H1 (cell line): ENCODE data around the gene TWIST2. TPM values are rescaled to one million over a fixed set of nuclear protein-coding genes. Genes with fewer than 3 reads are reported as not detected.

ENCODE experiments used
- CTCF ChIA-PET: fragments of 300-600 bp; sonication (Branson Sonifier 250); formaldehyde crosslinking; loops from one replicate; lab custom pipeline; 2021; ENCODE audit not compliant: partially characterized antibody; lab: Charles Lee
- POLR2A ChIA-PET: fragments of 300-600 bp; sonication (Branson Sonifier 250); formaldehyde crosslinking; loops from one replicate; lab custom pipeline; 2021; ENCODE audit warnings: inconsistent platforms; ENCODE audit not compliant: partially characterized antibody; lab: Charles Lee
- DNase-seq, 2 experiments: peaks; one replicate each; pipeline versions ENCODE4 v3.0.0 to v3.0.0-alpha.2; 2010 to 2022; ENCODE audit warnings: low spot score in 2 of 2, low read depth in 1 of 2, mixed read lengths in 1 of 2
- FAIRE-seq: peaks from 2 replicates; lab custom pipeline; 2011; peaks lifted over from hg19 to GRCh38; lab: Jason Lieb, UNC
- H2AFZ ChIP-seq: 2 replicates; pipeline ENCODE4 v1.8.1; 2012; ENCODE audit warnings: low read length, inconsistent platforms
- H2AK5ac ChIP-seq: 2 replicates; pipeline ENCODE4 v1.6.1; 2013; ENCODE audit warnings: low read depth, low read length
- H2BK120ac ChIP-seq: replicated peaks from 2 replicates; pipeline ENCODE3; 2013; ENCODE audit warnings: low read depth, low read length, inconsistent platforms
- H2BK12ac ChIP-seq: 2 replicates; pipeline ENCODE4 v1.6.1; 2013; ENCODE audit warnings: low read depth, low read length
- H2BK15ac ChIP-seq: 2 replicates; pipeline ENCODE4 v1.6.1; 2013; ENCODE audit warnings: low read length
- H2BK20ac ChIP-seq: 2 replicates; pipeline ENCODE4 v1.6.1; 2013; ENCODE audit warnings: low read length
- H2BK5ac ChIP-seq: 2 replicates; pipeline ENCODE4 v1.6.1; 2013; ENCODE audit warnings: low read depth, low read length
- H3K14ac ChIP-seq: 2 replicates; pipeline ENCODE4 v1.6.1; 2013; ENCODE audit warnings: inconsistent platforms; ENCODE audit not compliant: insufficient read length
- H3K18ac ChIP-seq: 2 replicates; pipeline ENCODE4 v1.6.1; 2013; ENCODE audit warnings: low read length; ENCODE audit errors: extremely low read depth
- H3K23ac ChIP-seq: 2 replicates; pipeline ENCODE4 v1.6.1; 2013; ENCODE audit warnings: inconsistent platforms; ENCODE audit not compliant: insufficient read length
- H3K23me2 ChIP-seq: 2 replicates; pipeline ENCODE4 v1.6.1; 2013; ENCODE audit warnings: low read depth, low read length
- H3K27ac ChIP-seq: 2 replicates; pipeline ENCODE4 v1.6.1; 2011; ENCODE audit warnings: low read depth, low read length, inconsistent platforms
- H3K27me3 ChIP-seq, 4 experiments: replicated peaks in 1 of 4; 1 replicate in 1 of 4; 2 replicates in 3 of 4; pipeline versions ENCODE4 v1.6.1 to v1.8.1; 2011 to 2013; ENCODE audit warnings: low read length in 3 of 4, mild to moderate bottlenecking in 3 of 4, inconsistent platforms in 2 of 4, mixed read lengths in 2 of 4, moderate library complexity in 1 of 4; ENCODE audit not compliant: control insufficient read depth in 3 of 4, insufficient read depth in 3 of 4; ENCODE audit errors: extremely low read depth in 1 of 4
- H3K36me3 ChIP-seq, 4 experiments: 2 replicates each; pipeline versions ENCODE4 v1.6.1 to v1.8.1; 2011 to 2013; ENCODE audit warnings: mild to moderate bottlenecking in 4 of 4, low read length in 3 of 4, moderate library complexity in 2 of 4, control low read depth in 1 of 4, inconsistent platforms in 1 of 4; ENCODE audit not compliant: insufficient read depth in 4 of 4, control insufficient read depth in 2 of 4
- H3K4ac ChIP-seq: replicated peaks from 2 replicates; pipeline ENCODE3; 2013; ENCODE audit warnings: low read length, low read depth, mixed read lengths, inconsistent platforms; ENCODE audit not compliant: insufficient read length
- H3K4me1 ChIP-seq, 4 experiments: replicated peaks in 1 of 4; 1 replicate in 1 of 4; 2 replicates in 3 of 4; pipeline versions ENCODE4 v1.6.1 to v1.8.1; 2011 to 2013; ENCODE audit warnings: low read length in 3 of 4, inconsistent platforms in 2 of 4, mixed read lengths in 1 of 4; ENCODE audit not compliant: insufficient read depth in 4 of 4, control insufficient read depth in 3 of 4
- H3K4me2 ChIP-seq, 2 experiments: 2 replicates each; pipeline versions ENCODE4 v1.6.1 to v1.8.1; 2011 to 2013; ENCODE audit warnings: low read depth in 2 of 2, low read length in 2 of 2, control low read depth in 1 of 2, inconsistent platforms in 1 of 2, mild to moderate bottlenecking in 1 of 2; ENCODE audit not compliant: insufficient read depth in 1 of 2
- H3K4me3 ChIP-seq, 4 experiments: fragments of 200-600, 300-600 bp in 1 of 4; sonication (generic), shearing (Covaris generic), sonication (Bioruptor Twin) in 1 of 4; 2 replicates each; pipeline versions ENCODE4 v1.5.1 to v1.8.1; 2011 to 2016; ENCODE audit warnings: low read length in 4 of 4, low read depth in 3 of 4, control low read depth in 2 of 4, inconsistent platforms in 2 of 4, mild to moderate bottlenecking in 2 of 4, mixed read lengths in 1 of 4, moderate library complexity in 1 of 4; ENCODE audit not compliant: insufficient read depth in 2 of 4; ENCODE audit errors: extremely low read depth in 1 of 4
- H3K56ac ChIP-seq: replicated peaks from 2 replicates; pipeline ENCODE3; 2013; ENCODE audit warnings: low read depth, mild to moderate bottlenecking, mixed read lengths, low read length, inconsistent platforms; ENCODE audit not compliant: insufficient read length
- H3K79me1 ChIP-seq: 2 replicates; pipeline ENCODE4 v1.6.1; 2013; ENCODE audit warnings: low read depth, low read length, control low read depth
- H3K79me2 ChIP-seq, 2 experiments: 2 replicates each; pipeline versions ENCODE4 v1.6.1 to v1.8.1; 2012 to 2013; ENCODE audit warnings: low read length in 2 of 2, mild to moderate bottlenecking in 2 of 2, inconsistent platforms in 1 of 2; ENCODE audit not compliant: insufficient read depth in 2 of 2, control insufficient read depth in 1 of 2
- H3K9ac ChIP-seq, 4 experiments: replicated peaks in 1 of 4; 1 replicate in 1 of 4; 2 replicates in 3 of 4; pipeline versions ENCODE4 v1.6.1 to v1.8.1; 2011 to 2013; ENCODE audit warnings: low read depth in 3 of 4, low read length in 3 of 4, control low read depth in 2 of 4, mild to moderate bottlenecking in 2 of 4, moderate library complexity in 2 of 4, inconsistent platforms in 1 of 4; ENCODE audit errors: extremely low read depth in 1 of 4
- H3K9me3 ChIP-seq, 2 experiments: 2 replicates each; pipeline versions ENCODE4 v1.6.1 to v1.8.1; 2012 to 2013; ENCODE audit warnings: mild to moderate bottlenecking in 2 of 2, moderate library complexity in 2 of 2, control low read depth in 1 of 2, inconsistent platforms in 1 of 2, low read depth in 1 of 2, low read length in 1 of 2, mixed read lengths in 1 of 2; ENCODE audit not compliant: insufficient read depth in 2 of 2
- H4K20me1 ChIP-seq, 2 experiments: replicated peaks in 1 of 2; 2 replicates each; pipeline versions ENCODE3 to v1.8.1; 2011 to 2013; ENCODE audit warnings: inconsistent platforms in 2 of 2, low read length in 2 of 2, mild to moderate bottlenecking in 1 of 2; ENCODE audit not compliant: insufficient read depth in 2 of 2, control insufficient read depth in 1 of 2
- H4K5ac ChIP-seq: 2 replicates; pipeline ENCODE4 v1.6.1; 2013; ENCODE audit warnings: low read length, low read depth, mixed read lengths, inconsistent platforms; ENCODE audit not compliant: insufficient read length
- H4K8ac ChIP-seq: 2 replicates; pipeline ENCODE4 v1.8.0; 2013; ENCODE audit warnings: mild to moderate bottlenecking, moderate library complexity, low read length, inconsistent platforms; ENCODE audit not compliant: insufficient read depth; ENCODE audit errors: extremely low read depth
- H4K91ac ChIP-seq: replicated peaks from 2 replicates; pipeline ENCODE3; 2013; ENCODE audit warnings: low read length, mixed read lengths, inconsistent platforms; ENCODE audit not compliant: insufficient read length
- EP300 ChIP-seq, 2 experiments: IDR thresholded peaks; 1 replicate in 1 of 2; 2 replicates in 1 of 2; pipeline ENCODE4 v1.6.1; 2011 to 2012; ENCODE audit warnings: low read depth in 2 of 2, low read length in 2 of 2, mild to moderate bottlenecking in 2 of 2, borderline replicate concordance in 1 of 2, inconsistent platforms in 1 of 2, moderate library complexity in 1 of 2
- FOSL1 ChIP-seq: IDR thresholded peaks from 2 replicates; pipeline ENCODE4 v1.6.1; 2011; ENCODE audit warnings: mild to moderate bottlenecking, low read depth, low read length, moderate library complexity; ENCODE audit not compliant: insufficient read depth
- RBBP5 ChIP-seq: IDR thresholded peaks from 2 replicates; pipeline ENCODE4 v1.7.1; 2012; ENCODE audit warnings: low read depth, mild to moderate bottlenecking, inconsistent platforms, low read length, moderate library complexity, borderline replicate concordance
- WGBS, 2 experiments: shearing (Covaris generic) in 1 of 2; methylation state at CpG; one replicate each; pipeline versions ENCODE4 v1.1.6 to v1.1.7; 2013 to 2015; ENCODE audit warnings: low lambda C conversion rate in 2 of 2, mixed read lengths in 2 of 2, inconsistent platforms in 1 of 2, low coverage in 1 of 2, missing lambda C conversion rate in 1 of 2; ENCODE audit not compliant: insufficient replicate concordance in 2 of 2, insufficient coverage in 1 of 2, insufficient read length in 1 of 2; ENCODE audit errors: extremely low coverage in 1 of 2, missing lambda C conversion rate in 1 of 2; 5-methylcytosine and 5-hydroxymethylcytosine counted together
- polyA plus RNA-seq, 7 experiments: library from polyadenylated mRNA; depleted of rRNA in 3 of 7; stranded (reverse) in 5 of 7; unstranded in 2 of 7; fragments of >200 nt in 5 of 7; fragments of 200-250 nt in 2 of 7; gene quantifications; 1 replicate in 5 of 7; 2 replicates in 1 of 7; 4 replicates in 1 of 7; pipeline versions ENCODE4 v1.2.1 to v1.2.3, GENCODE V29; 2011 to 2013; ENCODE audit warnings: missing spikeins in 2 of 7, mixed read lengths in 2 of 7
- total RNA-seq: library from RNA; stranded (reverse); fragmentation: NEBNext Ultra II Directional; extraction: Animal tissue kit (Norgen Biotek cat#: 25700); gene quantifications from 2 replicates; pipeline ENCODE4 v1.2.1, GENCODE V29; 2021
- TF ChIP-seq, protein P1 (sequence below): IDR thresholded peaks from 2 replicates; pipeline ENCODE4 v1.6.1; 2012; ENCODE audit warnings: inconsistent platforms

Gene TWIST2
- total and polyA plus RNA-seq, 2 of the 8 experiments (the other 6 are each of a cell fraction or from before 2014, with no cell fraction given) = 2.6 to 4.3 TPM

DNA sequence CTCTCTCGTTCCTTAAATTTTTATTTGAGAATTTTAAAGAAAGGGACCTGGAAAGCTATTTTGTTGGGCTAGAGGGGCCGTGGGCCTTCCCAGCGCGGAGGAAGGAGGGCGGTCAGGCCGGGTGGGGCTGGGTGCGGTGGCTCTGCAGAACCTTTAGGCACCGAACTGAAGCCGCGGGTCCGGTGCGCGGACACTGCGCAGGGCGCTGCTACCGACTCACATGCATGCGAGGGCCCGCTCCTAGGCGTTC lies 1.6 kb upstream of the TWIST2 start:
- Histone ChIP-seq H3K9ac (no peak overlapping the region), H3K27ac (no peak overlapping the region), H4K91ac (no peak overlapping the region), H4K20me1 (peaks cover 0 to 6% of the 10 kb centered on the region in 2 experiments), H2AFZ (peak overlapping the region; percentile 16; the same call in 1 of the 2 replicates), H2AK5ac (no peak overlapping the region), H2BK120ac (no peak overlapping the region), H3K4me2 (peak overlapping the region; percentile 85 to 95), H4K5ac (no peak overlapping the region), H4K8ac (no peak overlapping the region; the same call in 1 of the 2 replicates), H3K4ac (no peak overlapping the region), H3K56ac (no peak overlapping the region), H3K23ac (no peak overlapping the region), H3K79me1 (no peaks in the 10 kb centered on the region), H3K27me3 (peaks cover 34 to 80% (median 67%) of the 10 kb centered on the region in 4 experiments), H3K14ac (no peak overlapping the region), H3K23me2 (no peaks in the 10 kb centered on the region), H3K36me3 (no peaks in the 10 kb centered on the region), H2BK5ac (no peak overlapping the region), H3K9me3 (no peaks in the 10 kb centered on the region), H3K18ac (no peak overlapping the region), H3K79me2 (no peaks in the 10 kb centered on the region), H3K4me1 (peaks cover 0 to 17% (median 5%) of the 10 kb centered on the region in 4 experiments; a peak in 5 of 7 replicates), H2BK20ac (no peak overlapping the region), H2BK12ac (no peak overlapping the region), H2BK15ac (no peak overlapping the region), H3K4me3 (peak overlapping the region in 3 of 4 experiments; percentile 37 to 69 (median 48); a peak in 5 of 8 replicates)
- no peak for FAIRE-seq
- ChIA-PET POLR2A (no interaction called here), CTCF (no interaction called here)
- TF ChIP-seq FOSL1 = no peak
- no peak for TF ChIP-seq EP300 (IDR thresholded peaks at IDR 0.05; ENCODE audit: borderline replicate concordance in 1 of 2, low read depth in 2 of 2, low read length in 2 of 2)
- TF ChIP-seq, protein P1, sequence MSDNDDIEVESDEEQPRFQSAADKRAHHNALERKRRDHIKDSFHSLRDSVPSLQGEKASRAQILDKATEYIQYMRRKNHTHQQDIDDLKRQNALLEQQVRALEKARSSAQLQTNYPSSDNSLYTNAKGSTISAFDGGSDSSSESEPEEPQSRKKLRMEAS = no peak; the same call in 1 of the 2 replicates
- TF ChIP-seq RBBP5 = peak; percentile 63; the same call in 1 of the 2 replicates
- 0% methylated on average over 3 of the region's 19 CpGs; no CpG with 5 or more reads in 1 of the 2 experiments for WGBS, 2 experiments
- DNase-seq = no peak
